ENCODE results near the gene G0S2.

DNA sequence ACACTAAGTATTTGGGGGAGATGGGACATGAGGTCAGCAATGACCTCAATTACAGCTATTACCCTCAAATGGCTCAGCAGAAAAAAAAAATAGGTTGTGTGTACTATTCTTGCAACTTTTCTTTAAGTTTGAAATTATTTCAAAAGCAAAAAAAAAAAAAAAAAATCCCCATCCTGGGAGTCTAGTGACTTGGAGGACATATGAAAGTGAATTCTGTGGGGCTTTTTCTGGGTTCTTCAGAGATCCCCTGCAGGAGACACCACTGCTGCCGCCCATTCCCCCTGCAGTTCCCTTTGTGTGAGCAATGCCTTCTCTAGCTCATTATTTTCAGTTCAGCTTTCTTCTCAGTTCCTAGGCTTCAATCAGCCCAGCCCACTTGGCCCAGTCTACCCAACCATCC lies 46.1 kb downstream of the G0S2 start:
- TF ChIP-seq FOXK2 (IDR thresholded peaks at IDR 0.05), result no peak
- TF ChIP-seq POLR2A (IDR thresholded peaks at IDR 0.05; ENCODE audit: low read depth, low read length), result no peak
- no peak for TF ChIP-seq TAF1 (IDR thresholded peaks at IDR 0.05; ENCODE audit: borderline replicate concordance, low read depth, low read length)
- TF ChIP-seq GABPA (IDR thresholded peaks at IDR 0.05; ENCODE audit: low read depth), result no peak
- TF ChIP-seq NRF1 (conservative IDR thresholded peaks at IDR 0.05; ENCODE audit: low read depth, low read length), result no peak
- TF ChIP-seq REST (IDR thresholded peaks at IDR 0.05; ENCODE audit: low read depth, low read length), result no peak

Data from GM12878 (cell line).